Right lobe of liver (tissue), 4 donors: ENCODE data around the gene ZSWIM5.

Experiments
- CTCF ChIP-seq, 4 donors: fragments of 200-600 bp in 3 of 4; fragments of 450-650 bp in 1 of 4; IDR thresholded peaks; one replicate each; pipeline versions ENCODE4 v1.5.1 to v1.8.0; 2016 to 2022; ENCODE audit warnings: antibody characterized with exemption in 4 of 4, mild to moderate bottlenecking in 2 of 4
- POLR2A ChIP-seq: fragments of 450-650 bp; IDR thresholded peaks from one replicate; pipeline ENCODE4 v1.6.1; 2017; ENCODE audit warnings: antibody characterized with exemption, mild to moderate bottlenecking
- donor health status: DM: no; HTN: no; CAD: no.
- donor health status: DM: no; HTN: no; CAD: no.
- donor health status: DM: no; HTN: yes; CAD: no.

- no peak for TF ChIP-seq POLR2A
- TF ChIP-seq CTCF (IDR thresholded peaks at IDR 0.05), result no peak
Observed at GRCh38 chr1:45206808-45207623, 611 bp upstream of the ZSWIM5 start.
